UCSD-AML1 (cell line): ENCODE measurements around the gene NUP93.
"Not testable (repeated sequence)": the region's sequence is repeated elsewhere in the genome, so short reads cannot be mapped to it uniquely, and the experiment has no call there.

Experiments used
- DNase-seq: peaks from one replicate; lab custom pipeline; 2025; ENCODE audit not compliant: unreplicated experiment; lab: John Stamatoyannopoulos, UW

NUP93 gene

DNA sequence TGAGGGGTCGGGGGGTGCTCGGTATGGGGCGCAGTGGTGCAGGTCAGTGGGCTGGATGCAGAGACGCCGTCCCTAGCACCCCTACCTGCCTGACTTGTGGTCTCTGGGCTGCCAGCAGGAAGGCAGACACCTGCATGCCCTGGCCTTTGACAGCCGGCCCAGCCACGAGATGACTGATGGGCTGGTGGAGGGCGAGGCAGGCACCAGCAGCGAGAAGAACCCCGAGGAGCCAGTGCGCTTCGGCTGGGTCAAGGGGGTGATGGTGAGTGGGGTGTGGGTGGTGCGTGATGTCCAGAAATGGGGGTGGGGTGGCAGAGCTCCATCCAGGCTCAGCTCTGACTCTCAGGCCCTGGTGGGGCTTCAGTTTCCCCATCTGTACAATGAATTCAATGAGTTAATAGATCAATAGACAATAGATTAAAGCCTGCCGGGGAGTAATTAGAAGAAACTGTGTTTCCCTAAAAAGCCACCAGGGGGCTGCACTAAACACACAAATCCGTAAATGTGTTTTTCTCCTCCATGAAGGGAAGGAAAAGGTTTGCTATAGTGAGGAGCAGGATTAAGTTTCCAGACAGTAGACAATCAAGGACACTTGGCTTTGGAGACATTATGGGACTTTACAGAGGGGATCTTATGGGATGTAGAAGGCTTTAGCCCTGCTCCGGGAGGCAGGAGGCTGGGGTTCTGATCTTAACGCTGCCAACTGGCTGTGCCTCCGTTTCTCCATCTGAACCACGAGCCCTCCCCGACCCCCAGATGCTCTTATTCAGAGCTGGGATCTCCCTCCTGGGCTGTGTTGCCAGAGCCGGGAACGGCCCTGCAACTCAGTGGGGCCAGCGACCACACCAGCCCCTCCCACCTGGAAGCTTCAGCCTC is 137.3 kb downstream of the NUP93 start:
- no peak for DNase-seq

DNA sequence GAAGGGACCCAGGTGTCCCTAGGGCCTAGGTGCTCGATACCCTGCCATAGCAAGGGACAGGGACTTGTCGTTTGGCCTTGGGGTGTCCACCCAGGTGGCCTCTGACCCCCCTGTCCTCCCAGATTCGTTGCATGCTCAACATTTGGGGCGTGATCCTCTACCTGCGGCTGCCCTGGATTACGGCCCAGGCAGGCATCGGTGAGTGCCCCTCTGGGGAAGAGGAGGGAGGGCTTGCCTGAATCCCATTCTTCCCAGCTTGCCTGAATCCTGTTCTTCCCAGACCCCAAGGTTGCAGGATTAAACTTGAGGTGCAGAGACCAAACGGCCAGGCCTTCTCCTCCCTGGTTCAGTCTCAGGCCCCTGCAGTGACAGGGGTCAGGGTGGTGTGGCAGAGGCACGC is 138.2 kb downstream of the NUP93 start:
- no peak for DNase-seq

DNA sequence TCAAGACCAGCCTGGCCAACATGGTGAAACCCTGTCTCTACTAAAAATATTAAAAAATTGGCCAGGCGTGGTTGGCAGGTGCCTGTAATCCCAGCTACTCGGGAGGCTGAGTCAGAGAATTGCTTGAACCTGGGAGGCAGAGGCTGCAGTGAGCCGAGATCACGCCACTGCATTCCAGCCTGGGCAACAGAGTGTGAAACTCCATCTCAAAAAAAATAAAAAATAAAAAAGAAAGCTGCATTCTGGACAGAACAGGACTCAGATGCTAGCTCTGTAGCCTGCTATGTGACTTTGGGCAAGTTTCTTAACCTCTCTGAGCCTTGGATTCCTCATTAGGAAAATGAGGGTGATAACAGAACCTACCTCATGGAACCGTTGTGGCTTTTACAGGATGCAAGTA is 138.8 kb downstream of the NUP93 start:
- not testable (repeated sequence) for DNase-seq

DNA sequence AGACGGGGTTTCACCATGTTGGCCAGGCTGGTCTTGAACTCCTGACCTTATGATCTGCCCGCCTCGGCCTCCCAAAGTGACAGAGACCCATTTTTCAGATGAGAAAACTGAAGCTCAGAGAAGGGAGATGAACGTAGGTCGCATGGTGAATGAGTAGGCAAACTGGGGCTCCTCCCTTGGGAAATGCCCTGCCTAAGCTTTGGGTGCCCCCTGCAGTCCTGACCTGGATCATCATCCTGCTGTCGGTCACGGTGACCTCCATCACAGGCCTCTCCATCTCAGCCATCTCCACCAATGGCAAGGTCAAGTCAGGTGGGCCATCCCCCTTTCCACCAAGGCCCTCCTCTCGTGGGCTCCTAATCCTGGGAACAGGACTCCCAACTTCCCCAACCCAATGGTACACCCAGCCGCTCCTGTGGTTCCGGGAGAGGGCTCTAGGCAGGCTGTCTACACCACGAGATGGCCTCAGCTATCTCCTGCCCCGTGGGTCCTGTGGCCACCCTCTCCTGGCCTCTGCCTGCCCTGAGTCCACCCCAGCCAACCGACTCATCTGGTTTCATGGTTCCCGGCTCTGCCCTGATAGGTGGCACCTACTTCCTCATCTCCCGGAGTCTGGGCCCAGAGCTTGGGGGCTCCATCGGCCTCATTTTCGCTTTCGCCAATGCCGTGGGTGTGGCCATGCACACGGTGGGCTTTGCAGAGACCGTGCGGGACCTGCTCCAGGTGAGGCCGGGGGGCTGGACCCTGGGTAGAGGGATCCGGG is 139.8 kb downstream of the NUP93 start:
- DNase-seq: peak; percentile 48

DNA sequence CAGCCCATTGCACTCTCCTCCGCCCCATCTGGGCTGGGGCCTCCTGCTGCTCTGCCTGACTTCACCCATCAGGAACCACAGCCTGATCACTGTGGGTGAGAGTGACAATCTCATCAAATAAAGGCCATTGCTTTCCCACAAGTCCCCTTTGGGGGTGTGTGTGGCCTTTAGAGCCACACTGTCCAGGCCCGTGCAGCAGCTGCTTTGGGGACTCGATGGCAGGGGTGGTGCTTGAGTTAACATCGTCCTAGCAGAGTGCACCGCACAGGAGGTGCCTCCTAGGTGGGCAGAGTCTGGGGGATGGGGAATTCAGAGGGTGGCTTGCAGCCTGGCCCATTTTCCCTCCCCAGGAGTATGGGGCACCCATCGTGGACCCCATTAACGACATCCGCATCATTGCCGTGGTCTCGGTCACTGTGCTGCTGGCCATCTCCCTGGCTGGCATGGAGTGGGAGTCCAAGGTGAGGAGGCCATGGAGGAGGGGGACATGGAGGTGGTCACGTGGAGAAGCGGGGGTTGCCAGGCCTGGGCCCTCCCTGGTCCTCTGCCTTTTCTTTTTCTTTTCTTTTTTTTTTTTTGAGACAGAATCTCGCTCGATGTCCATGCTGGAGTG is 140.5 kb downstream of the NUP93 start:
- DNase-seq: no peak

DNA sequence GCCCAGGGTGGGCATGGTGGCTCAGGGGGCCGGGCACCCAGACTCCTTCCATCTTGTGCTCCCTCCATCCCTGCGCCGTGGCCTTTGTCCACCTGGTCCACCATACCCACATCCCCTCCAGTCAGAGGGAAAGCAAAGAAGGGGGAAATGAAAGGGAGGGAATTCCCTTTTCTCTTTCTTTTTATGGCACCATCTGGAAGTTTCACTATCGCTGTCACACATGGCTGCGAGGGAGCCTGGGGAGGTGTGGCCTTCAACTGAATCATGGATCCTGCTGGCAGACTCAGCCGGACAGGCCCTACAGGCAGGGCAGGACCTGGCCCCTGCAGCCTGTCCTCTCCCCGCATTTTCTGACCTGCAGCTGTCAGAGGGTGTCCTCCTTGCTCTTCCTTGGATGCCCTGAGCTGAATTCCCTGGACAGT is 141.3 kb downstream of the NUP93 start:
- DNase-seq: no peak

DNA sequence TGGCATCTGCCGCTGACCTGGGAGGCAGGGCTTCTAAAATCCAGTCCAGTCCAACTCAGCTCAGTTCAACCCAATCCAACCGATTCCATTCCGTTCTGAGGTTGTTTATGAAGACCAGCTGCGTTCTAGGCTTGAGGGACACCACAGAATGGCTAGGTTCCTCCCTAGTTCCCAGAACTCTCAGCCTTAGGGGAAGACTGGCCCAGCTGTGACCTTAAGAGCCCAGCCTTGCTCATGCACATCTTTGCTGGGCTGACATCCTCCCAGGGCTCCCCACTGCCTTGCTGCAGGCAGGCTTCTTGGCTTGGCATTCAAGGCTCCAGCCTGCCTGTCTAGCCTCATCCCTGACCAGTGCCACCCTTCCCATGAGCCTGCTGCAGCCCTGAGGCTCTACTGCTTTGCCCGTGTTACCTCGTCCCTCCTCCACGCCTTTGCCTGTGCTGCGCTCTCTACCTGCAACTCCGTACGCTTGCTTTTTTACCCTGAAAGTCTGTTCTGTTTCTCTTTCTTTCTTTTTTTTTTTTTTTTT is 143.0 kb downstream of the NUP93 start:
- DNase-seq: peak; percentile 45

DNA sequence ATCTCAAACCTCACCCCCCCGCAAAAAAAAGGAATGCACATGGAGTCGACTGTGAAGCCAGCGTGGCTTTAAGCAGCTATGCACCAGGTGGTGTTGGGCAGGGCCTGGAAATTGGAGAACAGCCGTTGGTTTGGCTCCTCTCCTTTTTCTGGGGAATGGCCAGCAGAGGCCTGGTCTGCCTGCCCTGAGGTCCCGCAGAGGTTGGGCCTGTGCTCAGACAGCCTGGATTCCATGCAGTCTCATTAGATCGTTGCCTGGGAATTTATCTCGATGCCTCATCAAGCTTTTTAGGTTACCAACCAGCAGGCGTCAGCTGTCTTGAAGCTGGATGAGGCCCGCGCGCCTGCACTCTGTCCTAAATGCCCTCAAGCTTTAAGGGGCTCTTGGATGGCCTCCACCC is 144.9 kb downstream of the NUP93 start:
- no peak for DNase-seq

DNA sequence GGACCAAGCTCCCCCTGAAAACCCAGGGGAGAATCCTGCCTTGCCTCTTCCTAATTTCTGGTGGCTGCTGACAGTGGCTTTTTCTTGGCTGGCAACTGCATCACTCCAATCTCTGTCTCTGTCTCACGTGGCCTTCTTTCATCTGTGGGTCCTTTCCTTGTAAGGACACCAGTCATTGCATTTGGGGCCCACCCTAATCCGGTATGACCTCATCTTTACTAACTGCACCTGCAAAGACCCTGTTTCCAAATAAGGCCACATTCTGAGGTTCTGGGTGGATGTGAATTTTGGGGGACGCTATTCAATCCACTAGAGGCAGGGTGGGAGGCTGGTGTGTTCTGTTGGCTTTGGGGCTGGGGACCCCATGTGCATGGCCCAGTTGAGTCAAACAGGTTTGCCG is 146.1 kb downstream of the NUP93 start:
- DNase-seq: no peak

DNA sequence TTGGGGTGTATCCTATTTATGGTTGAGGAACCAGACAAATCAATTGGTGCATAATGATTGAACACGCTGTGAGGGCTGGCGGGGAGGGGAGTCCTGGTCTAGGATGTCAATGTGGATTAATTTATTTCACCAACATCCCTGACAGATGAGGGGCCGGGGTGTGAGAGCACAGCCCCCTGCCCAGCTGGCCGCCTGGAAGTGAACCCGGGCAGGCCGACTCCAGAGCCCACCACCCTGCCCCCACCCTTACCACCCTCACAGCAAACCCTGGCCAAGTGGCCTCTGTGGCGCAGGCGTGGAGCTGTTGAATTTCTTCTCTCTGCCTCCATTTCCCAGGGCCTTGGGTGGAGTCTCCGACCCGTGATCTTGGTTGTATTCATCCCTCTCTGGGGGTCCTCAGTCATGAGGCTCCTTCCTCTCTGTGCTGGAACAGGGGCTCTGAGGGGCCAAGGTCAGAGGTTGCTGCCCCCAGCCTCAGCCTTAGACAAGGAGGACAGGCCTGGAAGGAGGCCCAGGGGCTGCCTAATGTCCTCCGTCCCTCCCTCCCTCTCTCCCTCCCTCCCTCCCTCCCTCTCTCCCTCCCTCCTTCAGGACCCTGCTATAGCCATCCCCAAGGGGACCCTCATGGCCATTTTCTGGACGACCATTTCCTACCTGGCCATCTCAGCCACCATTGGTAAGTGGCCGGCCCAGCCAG is 147.7 kb downstream of the NUP93 start:
- DNase-seq: no peak

DNA sequence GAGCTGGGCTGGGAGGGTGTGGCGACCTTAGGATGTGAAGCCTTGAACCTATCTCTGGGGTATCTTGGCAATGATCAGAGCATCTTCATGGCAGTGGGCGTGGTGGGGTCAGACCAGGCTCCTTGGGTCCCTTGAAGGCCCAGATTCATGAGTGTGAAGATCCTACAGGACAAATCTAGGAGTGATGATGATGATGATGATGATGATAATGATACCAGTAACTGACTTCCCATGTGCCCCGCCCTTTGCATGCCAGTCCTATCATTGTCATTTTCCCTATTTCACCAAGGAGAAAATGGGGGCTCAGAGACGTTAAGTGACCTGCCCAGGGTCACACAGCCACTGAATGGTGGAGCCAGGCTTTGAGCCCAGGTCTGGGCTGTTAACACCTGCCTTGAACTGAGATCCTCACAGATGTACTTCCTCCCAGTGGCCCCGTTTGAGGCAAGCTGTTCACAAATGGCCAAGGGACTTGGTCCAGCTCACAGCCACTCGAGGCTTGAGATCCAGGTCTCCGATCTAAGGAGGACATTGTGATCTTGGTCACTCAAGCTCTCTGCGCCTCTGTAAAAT is 148.4 kb downstream of the NUP93 start:
- no peak for DNase-seq

DNA sequence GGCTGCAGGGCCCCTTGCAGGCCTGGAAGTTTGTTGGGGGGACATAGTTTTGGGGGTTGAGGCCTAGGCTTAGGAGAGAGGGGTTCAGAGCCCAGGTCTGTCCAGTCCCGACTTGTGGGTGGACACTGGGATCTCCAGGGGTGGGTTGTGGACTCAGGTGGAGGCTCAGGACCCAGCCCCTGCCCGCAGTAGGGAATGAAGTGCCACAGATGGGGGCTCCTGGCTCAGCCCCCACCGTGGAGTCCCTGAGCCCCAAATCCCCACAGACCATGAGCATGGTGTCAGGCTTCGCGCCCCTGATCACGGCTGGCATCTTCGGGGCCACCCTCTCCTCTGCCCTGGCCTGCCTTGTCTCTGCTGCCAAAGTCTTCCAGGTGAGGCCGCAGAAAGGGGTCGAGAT is 149.3 kb downstream of the NUP93 start:
- DNase-seq: no peak

DNA sequence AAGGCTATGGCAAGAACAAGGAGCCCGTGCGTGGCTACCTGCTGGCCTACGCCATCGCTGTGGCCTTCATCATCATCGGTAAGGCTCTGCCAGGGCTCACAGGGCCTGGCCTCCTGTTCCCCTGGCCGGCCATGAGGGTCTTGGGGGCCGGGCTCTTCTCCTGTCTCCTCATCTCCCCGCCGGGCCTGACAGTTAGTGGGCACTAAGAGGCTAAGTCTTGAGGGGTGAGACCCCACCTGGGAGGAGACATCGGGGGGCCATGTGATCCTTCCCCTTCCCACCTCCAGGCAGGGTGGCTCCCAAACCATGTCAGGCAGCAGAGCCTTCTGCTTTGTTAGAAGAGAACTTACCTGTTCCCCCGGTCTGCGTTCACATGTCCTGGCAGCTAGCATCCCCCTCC is 150.2 kb downstream of the NUP93 start:
- DNase-seq: no peak

DNA sequence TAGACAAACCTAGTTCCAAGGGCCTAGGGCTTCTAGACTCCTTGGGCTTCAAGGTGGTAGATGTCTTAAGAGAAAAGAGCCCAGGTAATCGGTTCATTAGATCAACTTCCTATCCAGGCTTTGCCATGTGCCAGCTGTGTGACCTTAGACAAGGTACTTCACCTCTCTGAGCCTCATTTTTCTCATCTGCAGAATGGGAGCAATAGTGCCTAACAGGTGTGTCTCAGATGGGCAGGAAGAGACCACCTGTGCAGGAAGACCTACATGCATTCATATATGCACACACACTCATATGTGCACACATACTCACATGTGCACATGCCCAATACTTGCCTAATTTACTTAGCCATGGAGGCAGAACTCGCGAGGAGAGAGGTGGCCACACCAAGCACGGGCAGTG is 150.8 kb downstream of the NUP93 start:
- DNase-seq: no peak

DNA sequence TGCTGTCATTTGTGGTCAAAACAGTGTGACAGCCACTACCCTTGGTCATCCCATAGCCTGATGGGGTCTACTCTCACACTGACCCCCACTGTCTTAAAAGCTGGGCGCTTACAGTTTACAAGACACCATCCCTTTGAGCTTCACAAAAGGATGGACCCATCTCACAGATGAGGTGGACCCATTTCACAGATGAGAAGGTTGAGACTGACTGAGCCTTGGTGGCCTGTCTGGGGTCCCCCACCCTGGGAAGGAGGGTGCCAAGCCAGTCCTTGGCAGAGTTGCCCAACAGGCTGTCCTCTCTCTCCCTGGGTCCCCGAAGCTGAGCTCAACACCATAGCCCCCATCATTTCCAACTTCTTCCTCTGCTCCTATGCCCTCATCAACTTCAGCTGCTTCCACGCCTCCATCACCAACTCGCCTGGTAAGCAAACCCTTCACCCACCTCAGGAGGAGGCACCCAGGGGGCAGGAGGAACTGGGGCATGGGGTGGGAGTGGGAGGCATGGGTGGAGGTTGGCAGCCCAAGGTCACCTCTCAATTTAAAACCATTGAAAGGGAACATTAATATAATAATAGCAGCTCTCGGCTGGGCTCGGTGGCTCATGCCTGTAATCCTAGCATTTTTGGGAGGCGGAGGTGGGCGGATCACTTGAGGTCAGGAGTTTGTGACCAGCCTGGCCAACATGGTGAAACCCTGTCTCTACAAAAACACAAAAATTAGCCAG is 152.3 kb downstream of the NUP93 start:
- DNase-seq: no peak

DNA sequence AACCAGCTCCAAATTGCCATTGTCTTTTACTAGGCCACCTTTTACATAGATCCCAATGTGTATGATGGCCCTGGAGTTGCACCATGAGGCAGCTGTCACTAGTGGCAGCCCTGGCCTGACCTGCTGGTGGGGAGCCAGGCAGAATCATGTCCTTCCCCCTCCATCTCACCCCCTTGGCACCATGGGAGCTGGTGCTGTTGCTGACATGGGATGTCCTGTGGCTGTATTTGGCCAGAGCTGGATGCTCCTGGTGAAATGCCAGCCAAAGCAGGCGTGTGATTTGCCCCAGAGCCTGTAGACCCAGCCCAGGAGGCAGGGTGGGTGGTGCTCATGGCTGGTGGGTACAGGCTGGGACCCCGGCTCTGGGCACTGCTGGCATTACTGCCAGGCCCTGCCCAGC is 153.7 kb downstream of the NUP93 start:
- DNase-seq: no peak

DNA sequence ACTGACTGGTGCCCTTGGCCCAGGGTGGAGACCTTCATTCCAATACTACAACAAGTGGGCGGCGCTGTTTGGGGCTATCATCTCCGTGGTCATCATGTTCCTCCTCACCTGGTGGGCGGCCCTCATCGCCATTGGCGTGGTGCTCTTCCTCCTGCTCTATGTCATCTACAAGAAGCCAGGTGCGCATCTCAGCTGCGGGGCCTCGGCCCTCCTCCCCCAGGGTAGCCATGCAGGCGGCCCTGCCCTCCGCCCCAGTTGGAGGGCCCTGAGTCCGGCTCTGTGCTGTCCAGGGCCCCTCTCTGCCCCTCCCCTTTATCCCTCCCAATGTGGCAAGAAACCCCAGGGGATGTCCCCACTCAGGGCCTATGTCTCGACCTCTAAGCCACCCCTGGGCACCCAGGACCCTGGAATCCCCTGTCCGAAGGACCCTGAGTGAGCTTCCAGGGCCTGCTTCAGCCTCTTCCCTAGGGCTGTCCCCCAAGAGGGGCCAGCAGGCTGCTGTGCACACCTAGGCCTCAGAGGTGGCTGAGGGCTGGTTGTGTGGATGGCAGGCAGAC is 154.2 kb downstream of the NUP93 start:
- DNase-seq: no peak

DNA sequence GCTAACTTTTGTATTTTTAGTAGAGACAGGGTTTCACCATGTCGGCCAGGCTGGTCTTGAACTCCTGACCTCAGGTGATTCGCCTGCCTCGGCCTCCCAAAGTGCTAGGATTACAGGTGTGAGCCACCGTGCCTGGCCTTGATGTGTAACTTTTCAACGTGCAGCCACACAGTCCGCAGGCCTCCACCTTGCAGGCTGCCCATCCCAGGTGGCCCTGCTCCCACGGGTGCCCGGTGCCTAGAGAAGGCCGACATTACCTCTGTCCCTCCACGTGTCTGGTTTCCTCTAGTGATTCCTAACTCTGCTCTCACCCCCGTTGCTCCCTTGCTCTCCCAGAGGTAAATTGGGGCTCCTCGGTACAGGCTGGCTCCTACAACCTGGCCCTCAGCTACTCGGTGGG is 155.0 kb downstream of the NUP93 start:
- not testable (repeated sequence) for DNase-seq

DNA sequence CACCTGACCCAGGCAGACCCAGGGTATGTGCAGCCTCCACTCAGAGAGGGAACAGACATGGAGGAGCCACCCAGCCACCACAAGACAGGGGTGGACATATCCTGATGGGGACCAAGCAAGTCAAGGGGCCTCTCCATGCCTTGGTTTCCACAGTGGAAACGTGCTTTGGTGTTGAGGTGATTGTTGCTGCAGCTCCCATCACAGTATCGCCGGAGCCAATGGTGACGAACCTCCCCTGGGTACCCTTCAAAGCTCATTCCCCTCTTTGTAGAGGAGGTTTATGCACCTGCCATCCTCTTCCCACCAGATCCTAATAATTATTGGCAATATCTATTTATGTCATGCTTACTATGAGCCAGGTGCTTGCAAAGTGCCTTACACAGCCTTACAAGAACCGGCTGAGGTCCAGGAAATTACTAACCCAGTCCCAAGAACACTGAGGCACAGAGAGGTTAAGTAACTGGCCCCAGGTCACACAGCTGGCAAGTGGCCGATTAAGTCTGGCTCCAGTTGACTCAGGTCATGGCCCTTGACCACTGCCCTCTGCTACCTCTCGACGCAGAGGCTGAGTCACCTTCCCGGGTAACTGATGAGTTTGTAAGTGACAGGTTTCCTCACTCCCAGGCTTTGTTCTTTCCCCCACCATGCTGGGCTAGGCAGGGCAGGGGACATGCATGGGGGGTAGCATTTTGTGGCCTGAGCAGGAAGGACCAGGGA is 155.7 kb downstream of the NUP93 start:
- DNase-seq: no peak
